ENCODE data around the gene SPACA5B.
"Not testable (repeated sequence)": the region's sequence is repeated elsewhere in the genome, so short reads cannot be mapped to it uniquely, and the experiment has no call there.

The SPACA5B gene

GRCh38 chrX:48154796-48155195 is 24.4 kb downstream of the SPACA5B start:
- DNase-seq (no peak), ATAC-seq (no peak)
- H3K27me3 Mint-ChIP-seq, result no peaks in the 10 kb centered on the region
- H3K4me1 Mint-ChIP-seq, result no peaks in the 10 kb centered on the region
- H3K9me3 Mint-ChIP-seq, result no peaks in the 10 kb centered on the region
- no peak overlapping the region for H3K27ac Mint-ChIP-seq
- no peaks in the 10 kb centered on the region for H3K36me3 Mint-ChIP-seq (ENCODE audit: low read depth)
- no peak overlapping the region for H3K4me3 Mint-ChIP-seq

GRCh38 chrX:48156014-48156413 is 25.6 kb downstream of the SPACA5B start:
- Mint-ChIP-seq H3K27ac (no peak overlapping the region), H3K4me1 (no peaks in the 10 kb centered on the region), H3K9me3 (no peaks in the 10 kb centered on the region), H3K4me3 (no peak overlapping the region), H3K36me3 (ENCODE audit: low read depth) (no peaks in the 10 kb centered on the region), H3K27me3 (no peaks in the 10 kb centered on the region)
- ATAC-seq (no peak), DNase-seq (no peak)

GRCh38 chrX:48165241-48165640 is 34.8 kb downstream of the SPACA5B start:
- no peaks in the 10 kb centered on the region for H3K36me3 Mint-ChIP-seq (ENCODE audit: low read depth)
- H3K27me3 Mint-ChIP-seq, result no peaks in the 10 kb centered on the region
- H3K4me1 Mint-ChIP-seq, result no peaks in the 10 kb centered on the region
- DNase-seq (no peak), ATAC-seq (no peak)
- H3K4me3 Mint-ChIP-seq, result no peak overlapping the region
- H3K9me3 Mint-ChIP-seq, result no peaks in the 10 kb centered on the region
- H3K27ac Mint-ChIP-seq, result no peak overlapping the region

DNA sequence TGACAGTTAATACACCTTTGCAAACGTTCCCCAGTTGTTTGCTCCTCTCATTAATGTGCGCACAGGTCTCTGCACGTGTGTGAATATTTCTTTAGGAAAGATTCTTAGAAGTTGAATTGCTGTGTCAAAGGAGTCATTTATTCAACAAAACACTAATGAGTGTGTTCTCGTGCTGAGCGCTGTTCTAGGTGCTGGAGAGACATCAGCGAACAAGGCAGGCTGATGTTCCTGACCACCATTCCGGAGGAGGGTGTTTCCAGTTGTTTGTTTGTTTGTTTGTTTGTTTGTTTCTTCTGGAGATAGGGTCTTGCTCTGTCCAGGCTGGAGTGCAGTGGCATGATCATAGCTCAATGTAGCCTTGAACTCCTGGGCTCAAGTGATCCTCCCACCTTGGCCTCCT is 35.9 kb downstream of the SPACA5B start:
- H3K36me3 Mint-ChIP-seq (ENCODE audit: low read depth); H3K27ac Mint-ChIP-seq; H3K27me3 Mint-ChIP-seq; H3K9me3 Mint-ChIP-seq; ATAC-seq; DNase-seq; H3K4me1 Mint-ChIP-seq; H3K4me3 Mint-ChIP-seq: not testable (repeated sequence)

DNA sequence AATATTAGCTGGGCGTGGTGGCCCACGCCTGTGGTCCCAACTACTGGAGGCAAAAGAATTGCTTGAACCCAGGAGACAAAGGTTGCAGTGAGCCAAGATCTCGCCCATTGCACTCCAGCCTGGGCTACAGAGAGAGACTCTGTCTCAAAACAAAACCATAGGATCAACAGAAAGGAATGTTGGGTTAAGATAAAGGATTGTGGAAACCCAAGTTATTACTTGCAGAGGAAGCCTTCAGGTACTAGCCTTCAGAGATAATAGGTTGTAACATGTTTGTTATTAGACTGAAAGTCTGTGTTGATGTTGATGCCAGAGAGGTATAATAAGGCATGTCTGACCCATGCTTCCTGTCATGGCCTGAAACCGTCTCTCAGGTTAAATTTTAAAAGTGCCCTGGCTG is 49.3 kb downstream of the SPACA5B start:
- no peaks in the 10 kb centered on the region for H3K4me1 Mint-ChIP-seq
- no peak for DNase-seq
- no peaks in the 10 kb centered on the region for H3K9me3 Mint-ChIP-seq
- H3K27me3 Mint-ChIP-seq, result peaks cover 1% of the 10 kb centered on the region
- H3K4me3 Mint-ChIP-seq, result no peak overlapping the region
- ATAC-seq, result no peak
- H3K27ac Mint-ChIP-seq, result no peak overlapping the region
- no peaks in the 10 kb centered on the region for H3K36me3 Mint-ChIP-seq (ENCODE audit: low read depth)

GRCh38 chrX:48180811-48181210 is 50.4 kb downstream of the SPACA5B start:
- no peaks in the 10 kb centered on the region for H3K9me3 Mint-ChIP-seq
- DNase-seq (no peak), ATAC-seq (no peak)
- H3K4me3 Mint-ChIP-seq, result no peak overlapping the region
- no peak overlapping the region for H3K27ac Mint-ChIP-seq
- peaks cover 1% of the 10 kb centered on the region for H3K27me3 Mint-ChIP-seq
- H3K4me1 Mint-ChIP-seq, result no peaks in the 10 kb centered on the region
- H3K36me3 Mint-ChIP-seq (ENCODE audit: low read depth), result no peaks in the 10 kb centered on the region

DNA sequence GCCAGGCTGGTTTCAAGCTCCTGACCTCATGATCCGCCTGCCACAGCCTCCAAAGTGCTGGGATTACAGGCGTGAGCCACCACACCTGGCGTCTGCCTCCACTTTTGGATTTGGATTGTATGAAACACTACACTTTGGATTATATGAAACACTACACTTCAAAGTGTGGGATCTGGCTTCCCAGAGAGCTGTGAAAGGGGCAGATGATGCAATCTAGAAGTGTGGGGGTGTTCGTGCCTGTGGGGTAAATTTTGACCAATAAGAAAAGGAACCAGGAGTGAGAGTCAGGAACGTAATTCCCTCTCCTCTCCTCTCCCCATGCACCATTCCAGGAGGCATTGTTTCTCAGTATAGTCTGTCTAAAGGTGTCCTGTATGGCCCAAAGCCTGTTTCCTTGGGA is 51.5 kb downstream of the SPACA5B start:
- H3K27me3 Mint-ChIP-seq; H3K36me3 Mint-ChIP-seq (ENCODE audit: low read depth); ATAC-seq; H3K9me3 Mint-ChIP-seq; H3K27ac Mint-ChIP-seq; DNase-seq; H3K4me1 Mint-ChIP-seq; H3K4me3 Mint-ChIP-seq: not testable (repeated sequence)
